GM12878 (cell line): ENCODE measurements around the gene DLK1. TPM values are rescaled to one million over a fixed set of nuclear protein-coding genes. Genes with fewer than 3 reads are reported as not detected.

Experiments used
- ATAC-seq: fragments of 200-7000 bp; cut with Tn5 transposase; 3 replicates; pipeline ENCODE4 v1.9.1; 2020; ENCODE audit warnings: mild to moderate bottlenecking, moderate library complexity
- BruUV-seq: library from RNA; stranded (reverse); fragments of 400-500 nt; replicated peaks from 2 replicates; lab custom pipeline; 2021; lab: Mats Ljungman, UMichigan
- CTCF ChIA-PET: fragments of 300-600 bp; sonication (Branson Sonifier 250); formaldehyde crosslinking; extraction: SDS; loops from one replicate; lab custom pipeline; 2021; ENCODE audit warnings: inconsistent platforms; lab: Yijun Ruan, JAX
- POLR2A ChIA-PET: fragments of 350-600 bp; formaldehyde crosslinking; extraction: SDS; loops from one replicate; lab custom pipeline; 2021; ENCODE audit warnings: inconsistent platforms; lab: Charles Lee
- RAD21 ChIA-PET: fragments of 300-600 bp; sonication (Branson Sonifier 250); formaldehyde crosslinking; loops from one replicate; lab custom pipeline; 2023; ENCODE audit warnings: antibody characterized with exemption; ENCODE audit not compliant: unreplicated experiment; lab: Charles Lee
- SMC1A ChIA-PET: fragments of 300-600 bp; sonication (Branson Sonifier 250); formaldehyde crosslinking; loops from one replicate; lab custom pipeline; 2023; ENCODE audit not compliant: unreplicated experiment, uncharacterized antibody; lab: Charles Lee
- DNase-seq: peaks from one replicate; pipeline ENCODE4 v3.0.0-alpha.2; 2011; ENCODE audit warnings: low read depth, low spot score
- FAIRE-seq: peaks from 3 replicates; lab custom pipeline; 2011; peaks lifted over from hg19 to GRCh38; lab: Jason Lieb, UNC
- H2AFZ ChIP-seq: 2 replicates; pipeline ENCODE4 v1.6.0; 2011; ENCODE audit warnings: low read depth, low read length, control low read depth; ENCODE audit not compliant: control insufficient read depth
- H3K27ac ChIP-seq: 2 replicates; pipeline ENCODE4 v1.5.1; 2011; ENCODE audit warnings: control low read depth; ENCODE audit not compliant: control insufficient read depth, insufficient read depth
- H3K27me3 ChIP-seq, 2 experiments: replicated peaks in 1 of 2; 2 replicates each; pipeline versions ENCODE4 v1.6.0 to v1.6.1; 2011; ENCODE audit warnings: low read length in 1 of 2; ENCODE audit not compliant: control insufficient read depth in 2 of 2, insufficient read depth in 2 of 2
- H3K36me3 ChIP-seq, 2 experiments: 2 replicates each; pipeline ENCODE4 v1.5.1; 2011; ENCODE audit warnings: low read length in 1 of 2; ENCODE audit not compliant: control insufficient read depth in 2 of 2, insufficient read depth in 2 of 2
- H3K4me1 ChIP-seq: 2 replicates; pipeline ENCODE4 v1.6.1; 2011; ENCODE audit warnings: mild to moderate bottlenecking, low read length, moderate library complexity, mixed read lengths; ENCODE audit not compliant: control insufficient read depth, insufficient read depth
- H3K4me2 ChIP-seq: 2 replicates; pipeline ENCODE4 v1.6.0; 2011; ENCODE audit warnings: control low read depth; ENCODE audit not compliant: control insufficient read depth, insufficient read depth
- H3K4me3 ChIP-seq: fragments of 200-600 bp; sonication (generic); 2 replicates; pipeline ENCODE4 v1.5.1; 2016
- H3K79me2 ChIP-seq: 2 replicates; pipeline ENCODE4 v1.6.0; 2011; ENCODE audit warnings: low read length; ENCODE audit not compliant: control insufficient read depth, insufficient read depth
- H3K9ac ChIP-seq: 2 replicates; pipeline ENCODE4 v1.8.0; 2011; ENCODE audit warnings: low read length, control low read depth, mixed read lengths; ENCODE audit not compliant: control insufficient read depth, insufficient read depth
- H3K9me3 ChIP-seq: replicated peaks from 3 replicates; pipeline ENCODE4 v1.5.1; 2011; ENCODE audit warnings: mild to moderate bottlenecking, low read length; ENCODE audit not compliant: control insufficient read depth, insufficient read depth
- H4K20me1 ChIP-seq: 2 replicates; pipeline ENCODE4 v1.6.0; 2011; ENCODE audit not compliant: control insufficient read depth, insufficient read depth
- CBFB ChIP-seq: IDR thresholded peaks from 2 replicates; pipeline ENCODE4 v1.6.1; 2016; ENCODE audit warnings: antibody characterized with exemption, low read depth
- CHD4 ChIP-seq: fragments of 200-600 bp; sonication (generic); IDR thresholded peaks from 2 replicates; pipeline ENCODE4 v1.6.1; 2016; ENCODE audit warnings: mild to moderate bottlenecking
- NBN ChIP-seq: fragments of 450-650 bp; IDR thresholded peaks from 2 replicates; pipeline ENCODE4 v1.6.1; 2016
- PBX3 ChIP-seq: IDR thresholded peaks from 2 replicates; pipeline ENCODE4 v1.6.1; 2011; ENCODE audit warnings: mild to moderate bottlenecking, low read depth, low read length, moderate library complexity; ENCODE audit not compliant: insufficient replicate concordance
- USF1 ChIP-seq: IDR thresholded peaks from 2 replicates; pipeline ENCODE4 v1.6.1; 2011; ENCODE audit warnings: borderline replicate concordance, low read depth, mild to moderate bottlenecking, moderate library complexity, mixed read lengths, low read length; ENCODE audit not compliant: insufficient read depth; ENCODE audit errors: extremely low read length
- WRNIP1 ChIP-seq: IDR thresholded peaks from 2 replicates; pipeline ENCODE4 v1.6.1; 2011; ENCODE audit warnings: low read depth, low read length, improper control_type of control experiment, borderline replicate concordance
- YBX1 ChIP-seq: fragments of 450-650 bp; IDR thresholded peaks from 2 replicates; pipeline ENCODE4 v1.6.1; 2016; ENCODE audit warnings: antibody characterized with exemption
- WGBS: methylation state at CpG from one replicate; pipeline ENCODE4 v1.1.6; 2016; ENCODE audit warnings: low lambda C conversion rate; ENCODE audit not compliant: insufficient replicate concordance, insufficient coverage; ENCODE audit errors: missing lambda C conversion rate; 5-methylcytosine and 5-hydroxymethylcytosine counted together
- in situ Hi-C: fragments of 300-500 bp; cut with MboI; formaldehyde crosslinking; loops from 9 replicates; pipeline ENCODE4 v1.14.3; 2018; ENCODE audit warnings: mixed read lengths
- intact Hi-C: fragments of 100-400 bp; cut with micrococcal nuclease; formaldehyde crosslinking; loops from one replicate; pipeline ENCODE4 v1.14.2; 2022; ENCODE audit not compliant: unreplicated experiment
- polyA plus RNA-seq, 11 experiments: library from polyadenylated mRNA; depleted of rRNA in 4 of 11; unstranded in 6 of 11; stranded (reverse) in 5 of 11; fragments of >200 nt; fragmentation: Nextera tagmentation in 4 of 11; fragmentation: Illumina TruSeq in 1 of 11; extraction: Ambion mirVana in 4 of 11; extraction: Trizol in 1 of 11; gene quantifications; 1 replicate in 1 of 11; 2 replicates in 10 of 11; pipeline versions ENCODE4 v1.2.1 to v1.2.3, GENCODE V29; 2011 to 2016; ENCODE audit warnings: inconsistent platforms in 2 of 11, missing spikeins in 2 of 11, low read depth in 1 of 11
- total RNA-seq, 4 experiments: library from RNA; depleted of rRNA in 3 of 4; stranded (reverse); fragments of >200 nt in 3 of 4; fragmentation: Illumina TruSeq in 1 of 4; extraction: Trizol in 1 of 4; gene quantifications; 2 replicates each; pipeline versions ENCODE4 v1.2.1 to v1.2.3, GENCODE V29; 2013 to 2021
- TF ChIP-seq, protein P1 (sequence below): fragments of 450-650 bp; IDR thresholded peaks from 2 replicates; pipeline ENCODE4 v1.6.1; 2018; ENCODE audit warnings: mild to moderate bottlenecking, low read depth, moderate library complexity; ENCODE audit not compliant: partially characterized antibody

DLK1 gene
- total and polyA plus RNA-seq, 10 of the 15 experiments (the other 5 are each of a cell fraction or from before 2014, with no cell fraction given) = 0.87 TPM; not detected in 9

DNA sequence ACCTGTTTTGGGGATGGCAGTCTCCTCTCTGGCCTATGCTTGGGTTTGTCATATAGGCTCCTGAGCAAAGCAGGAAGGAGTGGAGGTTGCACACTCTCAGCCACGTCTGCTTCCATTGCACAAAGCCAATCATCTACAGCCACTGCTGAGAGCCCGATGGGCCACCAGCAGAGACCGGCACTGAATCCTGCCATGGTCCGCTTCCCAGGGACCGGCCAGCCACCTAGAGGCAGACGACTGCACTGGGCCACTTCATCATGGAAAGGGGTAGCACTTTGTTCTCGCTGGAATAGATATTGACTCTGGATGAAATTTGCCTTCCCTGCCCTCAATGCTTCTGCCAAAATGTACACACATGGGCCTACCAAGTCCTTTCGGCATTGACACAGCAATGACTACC, 22.3 kb downstream of the DLK1 start:
- 53% methylated on average over 8 of the region's 8 CpGs for WGBS
- ChIA-PET CTCF (no interaction called here), RAD21 (no interaction called here), POLR2A (no interaction called here), SMC1A (no interaction called here)
- no TSS peak for BruUV-seq
- H4K20me1 ChIP-seq = no peaks in the 10 kb centered on the region
- FAIRE-seq (no peak), DNase-seq (no peak), ATAC-seq (no peak)
- no peak for TF ChIP-seq YBX1
- TF ChIP-seq, protein P1, sequence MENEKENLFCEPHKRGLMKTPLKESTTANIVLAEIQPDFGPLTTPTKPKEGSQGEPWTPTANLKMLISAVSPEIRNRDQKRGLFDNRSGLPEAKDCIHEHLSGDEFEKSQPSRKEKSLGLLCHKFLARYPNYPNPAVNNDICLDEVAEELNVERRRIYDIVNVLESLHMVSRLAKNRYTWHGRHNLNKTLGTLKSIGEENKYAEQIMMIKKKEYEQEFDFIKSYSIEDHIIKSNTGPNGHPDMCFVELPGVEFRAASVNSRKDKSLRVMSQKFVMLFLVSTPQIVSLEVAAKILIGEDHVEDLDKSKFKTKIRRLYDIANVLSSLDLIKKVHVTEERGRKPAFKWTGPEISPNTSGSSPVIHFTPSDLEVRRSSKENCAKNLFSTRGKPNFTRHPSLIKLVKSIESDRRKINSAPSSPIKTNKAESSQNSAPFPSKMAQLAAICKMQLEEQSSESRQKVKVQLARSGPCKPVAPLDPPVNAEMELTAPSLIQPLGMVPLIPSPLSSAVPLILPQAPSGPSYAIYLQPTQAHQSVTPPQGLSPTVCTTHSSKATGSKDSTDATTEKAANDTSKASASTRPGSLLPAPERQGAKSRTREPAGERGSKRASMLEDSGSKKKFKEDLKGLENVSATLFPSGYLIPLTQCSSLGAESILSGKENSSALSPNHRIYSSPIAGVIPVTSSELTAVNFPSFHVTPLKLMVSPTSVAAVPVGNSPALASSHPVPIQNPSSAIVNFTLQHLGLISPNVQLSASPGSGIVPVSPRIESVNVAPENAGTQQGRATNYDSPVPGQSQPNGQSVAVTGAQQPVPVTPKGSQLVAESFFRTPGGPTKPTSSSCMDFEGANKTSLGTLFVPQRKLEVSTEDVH = no peak
- no peak for TF ChIP-seq CBFB
- no peak for TF ChIP-seq CHD4
- no peak for TF ChIP-seq NBN
- peak; percentile 3 for TF ChIP-seq PBX3
- no peak for TF ChIP-seq WRNIP1
- TF ChIP-seq USF1 = no peak
- H3K27me3 ChIP-seq = peaks cover 0 to 1% of the 10 kb centered on the region in 2 experiments; a peak in 1 of 4 replicates
- in situ Hi-C loops = no loop called here
- H3K4me2 ChIP-seq = no peak overlapping the region
- H3K9ac ChIP-seq = no peak overlapping the region
- H2AFZ ChIP-seq = no peak overlapping the region
- no peaks in the 10 kb centered on the region for H3K4me1 ChIP-seq
- no peaks in the 10 kb centered on the region for H3K79me2 ChIP-seq
- H3K36me3 ChIP-seq = no peaks in the 10 kb centered on the region
- H3K4me3 ChIP-seq = no peak overlapping the region
- H3K27ac ChIP-seq = no peak overlapping the region
- intact Hi-C loops = no loop called here
- H3K9me3 ChIP-seq = no peaks in the 10 kb centered on the region
